Suprapubic skin (tissue), 4 donors: Measurements from ENCODE around the gene OTUB1.

Experiments used
- POLR2A ChIP-seq, 2 donors: fragments of 450-650 bp; IDR thresholded peaks; one replicate each; pipeline ENCODE4 v1.6.1; 2017; ENCODE audit warnings: antibody characterized with exemption in 2 of 2, mild to moderate bottlenecking in 2 of 2, moderate library complexity in 2 of 2
- POLR2AphosphoS5 ChIP-seq, 3 donors: sonication (generic); formaldehyde crosslinking; IDR thresholded peaks; one replicate each; pipeline ENCODE4 v1.6.1; 2017; ENCODE audit warnings: antibody characterized with exemption in 3 of 3
- TF ChIP-seq, protein P1 (sequence below), 2 donors: fragments of 200-600 bp in 1 of 2; fragments of 450-650 bp in 1 of 2; sonication (generic) in 1 of 2; IDR thresholded peaks; one replicate each; pipeline ENCODE4 v1.5.1; 2016 to 2019; ENCODE audit warnings: antibody characterized with exemption in 2 of 2, mild to moderate bottlenecking in 1 of 2, moderate library complexity in 1 of 2

DNA sequence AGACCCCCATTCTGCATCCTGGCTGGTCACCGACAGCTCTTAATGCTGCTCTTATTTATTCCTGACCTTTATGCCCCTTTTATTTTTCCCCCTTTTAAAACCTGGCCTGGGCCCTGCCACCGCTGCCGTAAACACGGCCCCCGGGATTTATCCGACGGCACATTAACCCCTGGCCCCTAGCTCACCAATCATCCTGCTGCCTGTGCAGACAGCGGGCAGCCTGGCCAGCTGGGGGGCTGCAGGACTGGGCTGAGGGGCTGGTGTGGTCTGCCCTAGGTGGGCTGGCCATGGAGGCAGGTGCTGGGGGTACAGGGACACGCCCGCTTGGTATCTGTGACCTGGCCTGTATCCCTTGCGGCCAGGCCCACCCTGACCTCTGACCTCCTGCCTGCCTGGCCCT lies 28.1 kb downstream of the OTUB1 start:
- TF ChIP-seq, protein P1, sequence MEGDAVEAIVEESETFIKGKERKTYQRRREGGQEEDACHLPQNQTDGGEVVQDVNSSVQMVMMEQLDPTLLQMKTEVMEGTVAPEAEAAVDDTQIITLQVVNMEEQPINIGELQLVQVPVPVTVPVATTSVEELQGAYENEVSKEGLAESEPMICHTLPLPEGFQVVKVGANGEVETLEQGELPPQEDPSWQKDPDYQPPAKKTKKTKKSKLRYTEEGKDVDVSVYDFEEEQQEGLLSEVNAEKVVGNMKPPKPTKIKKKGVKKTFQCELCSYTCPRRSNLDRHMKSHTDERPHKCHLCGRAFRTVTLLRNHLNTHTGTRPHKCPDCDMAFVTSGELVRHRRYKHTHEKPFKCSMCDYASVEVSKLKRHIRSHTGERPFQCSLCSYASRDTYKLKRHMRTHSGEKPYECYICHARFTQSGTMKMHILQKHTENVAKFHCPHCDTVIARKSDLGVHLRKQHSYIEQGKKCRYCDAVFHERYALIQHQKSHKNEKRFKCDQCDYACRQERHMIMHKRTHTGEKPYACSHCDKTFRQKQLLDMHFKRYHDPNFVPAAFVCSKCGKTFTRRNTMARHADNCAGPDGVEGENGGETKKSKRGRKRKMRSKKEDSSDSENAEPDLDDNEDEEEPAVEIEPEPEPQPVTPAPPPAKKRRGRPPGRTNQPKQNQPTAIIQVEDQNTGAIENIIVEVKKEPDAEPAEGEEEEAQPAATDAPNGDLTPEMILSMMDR (IDR thresholded peaks at IDR 0.05) = no peak
- no peak for TF ChIP-seq POLR2A (IDR thresholded peaks at IDR 0.05)
- TF ChIP-seq POLR2AphosphoS5 (IDR thresholded peaks at IDR 0.05) = no peak
